GM12875 (cell line): Measurements from ENCODE around the gene FAM50A.

Experiments
- H3K4me3 ChIP-seq: one replicate; pipeline ENCODE4 v1.5.1; 2011; ENCODE audit warnings: low read depth, low read length, control low read depth
- TF ChIP-seq, protein P1 (sequence below): IDR thresholded peaks from 2 replicates; pipeline ENCODE4 v1.5.1; 2011; ENCODE audit warnings: low read depth, mild to moderate bottlenecking, control low read depth, inconsistent platforms, low read length, moderate library complexity, borderline replicate concordance; ENCODE audit not compliant: insufficient read depth

The FAM50A gene

GRCh38 chrX:154472685-154473632, 29.0 kb downstream of the FAM50A start:
- TF ChIP-seq, protein P1, sequence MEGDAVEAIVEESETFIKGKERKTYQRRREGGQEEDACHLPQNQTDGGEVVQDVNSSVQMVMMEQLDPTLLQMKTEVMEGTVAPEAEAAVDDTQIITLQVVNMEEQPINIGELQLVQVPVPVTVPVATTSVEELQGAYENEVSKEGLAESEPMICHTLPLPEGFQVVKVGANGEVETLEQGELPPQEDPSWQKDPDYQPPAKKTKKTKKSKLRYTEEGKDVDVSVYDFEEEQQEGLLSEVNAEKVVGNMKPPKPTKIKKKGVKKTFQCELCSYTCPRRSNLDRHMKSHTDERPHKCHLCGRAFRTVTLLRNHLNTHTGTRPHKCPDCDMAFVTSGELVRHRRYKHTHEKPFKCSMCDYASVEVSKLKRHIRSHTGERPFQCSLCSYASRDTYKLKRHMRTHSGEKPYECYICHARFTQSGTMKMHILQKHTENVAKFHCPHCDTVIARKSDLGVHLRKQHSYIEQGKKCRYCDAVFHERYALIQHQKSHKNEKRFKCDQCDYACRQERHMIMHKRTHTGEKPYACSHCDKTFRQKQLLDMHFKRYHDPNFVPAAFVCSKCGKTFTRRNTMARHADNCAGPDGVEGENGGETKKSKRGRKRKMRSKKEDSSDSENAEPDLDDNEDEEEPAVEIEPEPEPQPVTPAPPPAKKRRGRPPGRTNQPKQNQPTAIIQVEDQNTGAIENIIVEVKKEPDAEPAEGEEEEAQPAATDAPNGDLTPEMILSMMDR = no peak
- H3K4me3 ChIP-seq = no peak overlapping the region

- no peak overlapping the region for H3K4me3 ChIP-seq
- TF ChIP-seq, protein P1 = no peak
These were observed 29.7 kb downstream of the FAM50A start for GRCh38 chrX:154473683-154474082.

DNA sequence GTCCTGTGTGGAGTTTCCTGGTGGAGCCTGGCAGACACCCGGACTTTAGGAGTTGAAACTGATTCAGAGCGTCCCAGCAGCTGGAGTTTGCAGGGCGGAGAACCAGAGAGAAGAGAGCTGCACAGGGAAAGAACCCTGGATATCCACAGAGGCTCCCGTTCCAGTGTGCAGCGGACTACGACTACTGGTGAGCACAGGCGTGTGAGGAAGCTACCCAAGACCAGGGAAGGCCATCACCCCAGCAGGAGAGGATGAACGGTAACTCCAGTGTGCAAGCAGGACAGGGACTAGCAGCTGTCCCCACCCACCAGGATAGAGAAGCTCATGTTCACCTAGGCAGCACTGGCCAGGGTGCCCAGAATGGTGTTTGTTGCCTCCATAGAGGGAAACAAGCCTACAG, 32.9 kb downstream of the FAM50A start:
- TF ChIP-seq, protein P1 = no peak
- H3K4me3 ChIP-seq = no peak overlapping the region

DNA sequence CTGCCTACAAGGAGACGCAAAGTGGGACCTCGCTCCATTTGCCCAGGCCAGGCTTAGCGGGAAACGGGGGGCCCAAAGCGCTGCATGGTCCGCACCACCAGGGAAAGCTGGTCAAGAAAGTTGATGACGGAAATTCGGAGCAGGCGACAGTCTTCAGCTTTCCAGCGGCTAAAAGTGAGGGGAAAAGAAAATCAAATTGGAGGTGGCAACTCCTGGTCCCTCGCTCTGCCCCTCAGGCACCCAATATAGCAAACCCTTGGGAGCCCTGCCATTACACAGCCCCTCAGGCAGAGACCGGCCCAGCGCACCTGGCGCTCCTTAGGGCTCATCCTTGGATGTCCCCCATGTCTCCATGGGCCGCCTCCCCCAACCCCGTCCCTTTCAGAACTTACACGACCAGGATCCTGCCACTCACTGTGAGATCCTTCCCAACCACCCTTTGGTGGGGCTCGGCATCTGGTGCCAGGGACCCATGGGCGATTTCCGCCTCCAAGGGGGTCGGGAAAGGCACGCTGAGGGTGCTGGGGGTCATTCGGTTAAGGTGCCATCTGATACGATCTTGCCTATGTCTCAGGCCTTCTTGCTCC, 34.0 kb downstream of the FAM50A start:
- TF ChIP-seq, protein P1 = no peak
- H3K4me3 ChIP-seq = peak overlapping the region; percentile 67

- H3K4me3 ChIP-seq = peak within 1 kb of the TSS; percentile 67
- TF ChIP-seq, protein P1 = no peak
These were observed 35.0 kb downstream of the FAM50A start, which contains the start of gene LAGE3 for GRCh38 chrX:154478728-154479622. Gene LAGE3, minus strand, starts transcription at chrX:154479281. Its CDS starts 366 bp downstream, at chrX:154478915.

- no peak overlapping the region for H3K4me3 ChIP-seq
- TF ChIP-seq, protein P1 = no peak
These were observed 37.3 kb downstream of the FAM50A start for GRCh38 chrX:154481195-154481594.
